ENCODE measurements around the gene GPRC5A.

GRCh38 chr12:12880537-12880936, 10.8 kb upstream of the GPRC5A start:
- TF ChIP-seq CTCF (conservative IDR thresholded peaks at IDR 0.05; ENCODE audit: low read depth in 2 of 2) (no peak), EZH2phosphoT487 (IDR thresholded peaks at IDR 0.05; ENCODE audit: unreplicated experiment) (no peak), EZH2 (IDR thresholded peaks at IDR 0.05; ENCODE audit: low read depth, unreplicated experiment) (no peak), POLR2AphosphoS5 (IDR thresholded peaks at IDR 0.05; ENCODE audit: low read depth) (no peak), STAT1 (IDR thresholded peaks at IDR 0.05; ENCODE audit: unreplicated experiment) (no peak), REST (IDR thresholded peaks at IDR 0.05; ENCODE audit: unreplicated experiment) (no peak), ETS1 (IDR thresholded peaks at IDR 0.05) (no peak)

All from GM23338 (cell line).